ENCODE measurements around the gene TFDP2.
"Not testable (repeated sequence)": the region's sequence is repeated elsewhere in the genome, so short reads cannot be mapped to it uniquely, and the experiment has no call there.

Gene TFDP2

DNA sequence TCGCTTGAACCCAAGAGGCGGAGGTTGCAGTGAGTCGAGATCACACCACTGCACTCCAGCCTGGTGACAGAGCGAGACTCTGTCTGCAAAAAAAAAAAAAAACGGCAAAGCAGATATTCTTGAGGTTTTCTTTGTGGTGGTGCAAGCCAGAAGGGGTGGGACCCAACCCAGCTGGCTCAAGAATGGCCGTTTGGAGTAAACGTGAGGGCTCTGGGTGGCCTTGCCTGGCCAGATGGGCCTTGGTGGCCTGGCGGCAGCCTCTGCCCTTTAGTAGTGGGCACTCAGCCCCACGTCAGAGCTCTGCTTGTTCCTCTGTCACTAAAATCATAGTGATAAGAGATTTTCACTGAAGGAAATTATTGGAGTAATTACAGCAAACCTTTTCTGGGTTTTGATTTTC is 222.4 kb downstream of the TFDP2 start:
- DNase-seq (ENCODE audit: low spot score), result no peak

DNA sequence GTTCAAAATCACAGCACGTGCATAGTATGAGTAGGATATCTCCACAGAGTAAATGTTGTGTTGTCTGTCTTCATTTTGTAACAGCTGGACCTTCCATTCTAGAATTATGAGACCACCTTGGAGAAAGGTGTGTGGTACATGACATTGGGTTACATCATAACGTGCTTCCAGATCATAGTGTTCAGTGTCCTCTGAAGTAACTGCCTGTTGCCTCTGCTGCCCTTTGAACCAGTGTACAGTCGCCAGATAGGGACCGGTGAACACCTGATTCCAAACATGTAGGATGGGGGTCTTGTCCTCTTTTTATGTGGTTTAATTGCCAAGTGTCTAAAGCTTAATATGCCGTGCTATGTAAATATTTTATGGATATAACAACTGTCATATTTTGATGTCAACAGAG is 223.7 kb downstream of the TFDP2 start:
- not testable (repeated sequence) for DNase-seq (ENCODE audit: low spot score)

DNA sequence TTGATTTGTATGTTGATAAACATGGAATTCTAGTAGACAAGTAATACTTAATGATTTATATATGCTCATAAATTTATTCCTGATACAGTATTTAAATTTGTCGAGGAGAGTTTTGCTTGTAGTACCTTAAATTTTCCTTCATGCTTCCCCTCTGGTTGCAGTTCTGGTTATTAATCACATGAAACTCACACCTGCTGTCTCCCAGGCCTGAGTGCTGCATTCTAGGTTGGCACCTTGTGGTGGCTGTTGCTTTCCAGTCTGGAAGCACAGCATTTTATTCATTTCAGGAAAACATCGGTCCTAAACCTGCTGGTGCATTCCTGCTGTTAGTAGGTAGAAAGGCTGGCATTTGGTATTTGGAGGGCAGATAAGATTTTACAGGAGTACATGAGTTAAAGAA is 228.0 kb downstream of the TFDP2 start:
- DNase-seq (ENCODE audit: low spot score), result no peak

DNA sequence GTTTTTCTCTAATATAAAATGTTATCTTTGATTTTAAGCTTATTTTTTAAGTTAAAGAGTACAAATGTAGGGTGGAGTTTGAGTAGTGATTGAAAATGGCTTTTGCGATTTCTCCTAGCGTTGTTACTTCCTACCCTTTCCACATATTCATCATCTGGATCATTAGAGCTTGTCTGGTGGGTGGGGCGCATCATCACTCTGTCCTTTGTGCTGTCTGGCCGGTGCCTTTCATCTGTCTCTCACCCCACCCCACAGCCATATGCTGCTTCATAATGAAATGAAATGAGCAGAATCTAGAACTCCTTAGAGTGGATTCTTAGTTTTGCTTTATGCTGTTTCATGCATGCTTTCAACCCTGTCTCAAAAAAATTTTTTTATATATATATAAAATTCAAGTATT is 228.6 kb downstream of the TFDP2 start:
- no peak for DNase-seq (ENCODE audit: low spot score)

DNA sequence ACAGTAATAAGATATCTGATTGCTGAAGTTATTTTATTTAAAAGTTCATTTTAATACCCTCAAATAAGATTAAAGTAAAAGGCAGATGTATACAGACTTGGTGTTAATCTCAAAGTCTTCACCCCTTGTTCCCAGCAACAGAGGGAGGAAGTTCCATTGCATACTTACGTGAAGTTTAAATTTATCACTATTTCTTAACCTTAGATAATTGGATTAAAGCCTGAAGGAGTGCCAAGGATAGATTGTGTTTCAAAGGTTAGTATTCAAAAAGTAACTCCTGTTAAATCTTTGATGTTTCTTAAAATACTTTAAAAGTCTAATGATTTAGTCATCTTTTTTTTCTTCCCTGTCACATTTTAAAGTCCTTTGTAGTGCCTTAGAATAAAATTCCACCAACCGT is 233.6 kb downstream of the TFDP2 start:
- no peak for DNase-seq (ENCODE audit: low spot score)

DNA sequence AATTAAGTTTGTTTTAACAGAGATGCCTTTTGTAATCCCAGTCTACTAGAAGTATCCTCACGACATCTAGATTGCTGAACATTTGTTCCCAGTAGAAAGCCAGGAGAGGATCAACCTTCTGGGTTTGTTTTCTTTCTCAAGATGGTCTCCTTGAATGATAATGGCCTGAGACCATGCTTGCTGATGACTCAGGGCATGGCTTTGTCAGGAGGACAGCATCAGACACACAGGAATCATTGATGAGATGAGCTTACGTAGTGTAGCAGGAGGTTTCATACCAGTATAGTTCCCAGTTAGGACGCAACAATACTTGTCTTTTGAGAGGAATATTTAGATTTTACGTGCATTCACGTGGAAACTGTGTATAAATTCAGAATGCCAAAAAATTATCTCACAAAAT is 234.3 kb downstream of the TFDP2 start:
- no peak for DNase-seq (ENCODE audit: low spot score)

DNA sequence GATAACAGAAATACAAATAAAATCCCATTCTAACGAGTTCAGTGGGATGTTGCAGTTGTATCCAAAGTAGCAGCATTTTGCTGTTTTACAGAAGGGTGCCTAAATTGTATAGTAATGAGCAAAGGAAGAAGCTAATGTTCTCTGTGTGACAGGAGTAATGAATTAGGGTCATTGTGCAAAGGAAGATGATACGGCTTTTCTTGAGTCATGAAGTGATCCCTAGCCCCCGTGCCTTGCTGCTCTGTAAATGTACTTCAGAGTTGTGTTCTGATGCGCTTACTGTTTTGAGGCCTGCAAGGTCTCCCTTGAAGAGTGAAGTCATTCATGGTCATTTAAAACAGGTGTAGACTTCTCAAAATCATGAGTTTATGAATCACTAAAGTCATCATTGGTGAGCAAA is 235.0 kb downstream of the TFDP2 start:
- no peak for DNase-seq (ENCODE audit: low spot score)

DNA sequence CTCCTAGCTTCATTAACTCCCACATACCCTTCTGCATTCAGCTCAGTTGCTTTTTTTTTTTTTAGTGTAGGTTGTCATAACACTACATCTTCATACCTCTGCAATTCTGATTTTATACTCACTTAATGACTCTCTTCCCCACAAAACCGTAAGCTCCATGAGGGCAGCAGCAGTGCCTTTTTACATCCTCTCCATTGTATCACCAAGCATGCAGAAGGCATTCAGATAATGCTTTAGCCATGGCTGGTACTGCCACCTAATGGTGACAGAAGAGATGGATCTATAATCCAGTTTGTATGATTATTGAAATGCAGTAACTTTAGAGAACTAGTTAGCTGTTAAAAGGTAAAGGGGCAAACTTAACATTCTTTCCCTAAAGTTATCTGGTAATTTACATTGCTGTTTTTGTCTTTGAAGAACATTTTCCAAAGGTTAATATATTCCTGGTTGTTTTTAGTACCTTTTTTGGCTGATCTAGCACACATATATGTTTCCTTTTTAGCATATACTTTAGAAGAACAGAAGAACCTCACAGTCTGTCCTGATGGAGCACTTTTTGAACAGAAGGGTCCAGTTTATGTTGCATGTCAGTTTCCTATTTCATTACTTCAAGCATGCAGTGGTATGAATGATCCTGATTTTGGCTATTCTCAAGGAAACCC is 236.1 kb downstream of the TFDP2 start:
- DNase-seq (ENCODE audit: low spot score), result no peak

DNA sequence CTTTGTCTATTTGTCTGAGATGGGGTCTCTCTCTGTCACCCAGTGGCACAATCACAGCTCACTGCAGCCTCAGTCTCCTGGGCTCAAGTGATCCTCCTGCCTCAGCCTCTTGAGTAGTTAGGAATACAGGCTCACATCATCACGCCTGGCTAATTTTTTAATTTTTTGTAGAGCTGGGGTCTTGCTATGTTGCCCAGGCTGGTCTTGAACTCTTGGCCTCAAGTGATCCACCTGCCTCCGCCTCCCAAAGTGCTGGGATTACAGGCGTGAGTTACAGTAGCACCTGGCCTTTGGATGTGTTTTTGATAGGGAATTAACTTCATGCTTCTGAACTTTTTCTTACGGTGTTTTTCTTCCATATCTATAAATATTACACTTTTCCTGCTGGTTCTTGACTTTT is 239.4 kb downstream of the TFDP2 start:
- not testable (repeated sequence) for DNase-seq (ENCODE audit: low spot score)

DNA sequence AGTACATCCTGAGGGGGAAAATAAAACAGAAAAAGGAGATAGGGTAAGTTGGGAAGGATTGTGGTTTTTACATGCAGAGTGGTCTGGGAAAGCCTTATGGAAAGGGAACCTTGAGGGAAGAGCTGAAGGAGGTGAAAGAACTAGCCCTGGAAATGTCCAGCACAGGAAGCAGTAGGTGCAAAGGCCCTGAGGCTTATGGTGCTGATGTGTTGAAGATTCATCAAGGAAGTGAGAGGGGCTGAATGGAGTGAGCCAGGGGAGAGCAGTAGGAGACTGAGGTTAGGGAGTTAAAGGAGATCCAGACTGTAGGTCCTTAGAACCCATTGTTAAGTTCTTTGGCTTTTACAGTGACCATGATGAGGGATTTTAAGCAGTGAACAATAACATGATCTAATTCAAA is 239.9 kb downstream of the TFDP2 start:
- no peak for DNase-seq (ENCODE audit: low spot score)

DNA sequence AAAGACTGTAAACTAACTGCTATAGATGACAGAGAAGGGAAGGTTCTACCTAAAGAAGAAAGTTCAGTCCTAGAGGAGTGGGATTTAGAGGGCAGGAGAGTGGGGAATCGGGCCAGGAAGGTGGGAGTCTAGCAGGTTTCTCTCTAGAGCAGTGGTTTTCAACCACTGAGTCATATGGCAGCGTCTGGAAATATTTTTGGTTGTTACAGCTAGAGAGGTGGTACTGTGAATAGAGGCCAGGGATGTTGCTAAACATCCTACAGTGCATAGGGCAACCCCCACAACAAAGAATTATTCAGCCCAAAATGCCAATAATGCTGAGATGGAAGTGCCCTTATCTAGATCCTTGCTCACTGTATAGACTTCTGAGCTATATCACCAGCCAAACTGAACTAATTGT is 244.2 kb downstream of the TFDP2 start:
- DNase-seq (ENCODE audit: low spot score), result no peak

DNA sequence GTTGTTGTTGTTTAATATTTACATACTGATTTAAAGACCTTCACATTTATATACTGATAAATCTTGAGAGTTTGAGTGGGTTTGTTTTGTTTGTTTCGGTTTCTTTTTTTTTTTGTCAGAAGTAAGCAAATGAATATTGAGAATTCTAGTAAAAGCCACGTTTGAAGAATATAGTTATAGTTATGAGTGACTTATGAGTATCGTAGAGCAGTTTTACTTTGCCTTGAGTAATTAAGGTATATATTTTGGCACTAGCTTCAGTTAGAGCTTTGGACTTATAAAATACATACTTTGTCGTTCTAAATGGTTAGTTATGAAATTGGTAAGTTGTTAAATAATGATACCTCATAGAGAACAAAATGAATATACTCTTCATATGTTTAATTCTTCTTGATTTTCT is 245.1 kb downstream of the TFDP2 start:
- DNase-seq (ENCODE audit: low spot score), result no peak

DNA sequence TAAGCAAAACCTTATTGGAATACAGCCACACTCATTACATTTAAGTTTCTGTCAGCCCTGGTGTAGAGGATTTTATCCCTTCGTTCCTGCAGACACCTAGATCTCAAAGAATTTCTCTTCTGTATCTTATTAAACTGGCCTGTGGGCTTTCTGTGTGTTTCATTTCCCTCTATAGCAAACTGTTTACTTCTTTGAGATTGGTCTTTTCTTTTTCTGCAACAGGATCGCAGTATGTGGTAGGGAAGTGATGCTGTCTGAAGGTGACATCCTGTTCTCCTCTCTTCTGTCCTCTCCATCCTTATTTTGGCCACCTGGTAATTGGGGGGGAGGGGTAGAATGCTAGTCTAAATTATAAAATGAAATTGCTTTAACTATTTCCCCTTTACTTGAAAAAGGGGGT is 247.4 kb downstream of the TFDP2 start:
- no peak for DNase-seq (ENCODE audit: low spot score)

DNA sequence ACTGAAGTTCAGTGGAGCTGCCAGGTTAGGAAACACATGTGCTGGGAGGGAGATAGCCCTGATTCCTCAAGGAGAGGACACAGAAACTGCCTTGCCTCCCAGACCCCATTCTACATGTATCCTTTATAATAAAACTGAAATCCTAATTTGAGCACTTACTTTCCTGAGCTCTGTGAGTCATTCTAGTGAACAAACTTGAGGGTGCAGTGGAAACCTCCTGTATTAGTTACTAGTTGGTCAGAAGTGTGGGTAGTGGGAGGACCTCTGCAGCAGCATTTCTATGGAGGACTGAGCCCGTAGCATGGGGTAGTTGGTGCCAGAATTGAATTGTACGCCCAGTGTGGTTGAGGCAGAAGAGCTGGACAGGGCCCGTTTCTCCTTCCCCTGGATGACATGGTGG is 249.0 kb downstream of the TFDP2 start:
- DNase-seq (ENCODE audit: low spot score), result no peak

DNA sequence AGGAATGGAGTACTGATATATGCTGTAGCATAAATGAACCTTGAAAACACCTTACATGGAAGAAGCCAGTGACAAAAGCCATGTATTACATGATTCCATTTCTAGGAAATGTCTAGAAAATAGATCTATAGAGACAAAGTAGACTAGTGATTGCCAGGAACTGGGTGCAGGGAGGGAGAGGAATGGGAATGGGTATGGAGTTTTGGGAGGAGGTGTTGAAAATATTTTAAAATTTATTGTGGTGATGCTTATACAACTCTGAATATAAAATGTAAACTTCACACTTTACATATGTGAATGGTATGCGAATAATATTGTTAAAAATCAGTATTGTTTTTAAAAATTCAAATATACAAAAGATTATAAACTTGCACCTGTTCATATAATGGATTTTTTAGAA is 250.4 kb downstream of the TFDP2 start:
- DNase-seq (ENCODE audit: low spot score), result no peak

DNA sequence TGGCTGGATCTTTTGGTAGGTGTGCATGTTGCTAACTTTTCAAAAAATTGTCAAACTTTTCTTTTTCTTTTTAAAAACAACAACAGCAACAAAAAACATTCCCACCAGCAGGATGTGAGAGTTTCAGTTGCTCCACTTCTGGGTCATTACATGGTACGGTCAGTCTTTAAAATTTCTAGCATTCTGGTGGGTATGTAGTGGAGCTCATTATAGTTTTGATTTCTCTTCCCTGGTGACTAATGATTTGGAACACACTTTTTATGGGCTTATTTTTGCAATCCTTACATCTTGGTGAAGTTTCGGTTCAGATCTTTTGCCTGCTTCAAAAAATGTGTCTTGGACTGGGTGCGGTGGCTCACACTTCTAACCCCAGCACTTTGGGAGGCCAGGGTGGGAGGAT is 253.6 kb downstream of the TFDP2 start:
- DNase-seq (ENCODE audit: low spot score), result no peak

DNA sequence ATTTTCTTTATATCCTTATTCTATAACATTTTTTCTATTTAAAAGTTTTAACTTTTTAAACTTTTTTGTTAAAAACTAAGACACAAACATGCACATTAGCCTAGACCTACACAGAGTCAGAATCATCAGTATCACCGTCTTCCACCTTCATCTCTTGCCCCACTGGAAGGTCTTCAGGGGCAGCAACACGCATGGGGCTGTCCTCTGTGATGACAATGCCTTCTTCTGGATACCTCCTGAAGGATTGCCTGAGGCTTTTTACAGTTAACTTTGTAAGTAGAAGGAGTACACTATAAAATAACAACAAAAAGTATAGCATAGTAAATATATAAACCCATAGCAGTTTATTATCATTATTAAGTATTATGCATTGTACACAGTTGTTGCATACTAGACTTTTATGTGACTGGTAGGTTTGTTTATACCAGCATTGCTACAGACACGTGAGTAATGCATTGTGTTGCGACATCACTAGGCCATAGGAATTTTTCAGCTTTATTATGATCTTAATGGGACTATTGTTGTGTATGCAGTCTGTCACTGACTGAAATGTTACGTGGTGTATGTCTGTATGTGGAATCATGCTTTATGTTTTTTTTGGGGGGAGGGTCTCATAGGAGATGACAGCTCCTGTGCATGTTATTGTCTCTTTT is 254.7 kb downstream of the TFDP2 start:
- DNase-seq (ENCODE audit: low spot score), result no peak
